ENCODE measurements around the gene STAT5A.
"Not testable (repeated sequence)": the region's sequence is repeated elsewhere in the genome, so short reads cannot be mapped to it uniquely, and the experiment has no call there.

GRCh38 chr17:42240863-42241262, 47.4 kb upstream of the STAT5A start:
- TF ChIP-seq, protein P1, sequence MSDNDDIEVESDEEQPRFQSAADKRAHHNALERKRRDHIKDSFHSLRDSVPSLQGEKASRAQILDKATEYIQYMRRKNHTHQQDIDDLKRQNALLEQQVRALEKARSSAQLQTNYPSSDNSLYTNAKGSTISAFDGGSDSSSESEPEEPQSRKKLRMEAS (IDR thresholded peaks at IDR 0.05; ENCODE audit: low read depth), result not testable (repeated sequence)
- TF ChIP-seq, protein P2, sequence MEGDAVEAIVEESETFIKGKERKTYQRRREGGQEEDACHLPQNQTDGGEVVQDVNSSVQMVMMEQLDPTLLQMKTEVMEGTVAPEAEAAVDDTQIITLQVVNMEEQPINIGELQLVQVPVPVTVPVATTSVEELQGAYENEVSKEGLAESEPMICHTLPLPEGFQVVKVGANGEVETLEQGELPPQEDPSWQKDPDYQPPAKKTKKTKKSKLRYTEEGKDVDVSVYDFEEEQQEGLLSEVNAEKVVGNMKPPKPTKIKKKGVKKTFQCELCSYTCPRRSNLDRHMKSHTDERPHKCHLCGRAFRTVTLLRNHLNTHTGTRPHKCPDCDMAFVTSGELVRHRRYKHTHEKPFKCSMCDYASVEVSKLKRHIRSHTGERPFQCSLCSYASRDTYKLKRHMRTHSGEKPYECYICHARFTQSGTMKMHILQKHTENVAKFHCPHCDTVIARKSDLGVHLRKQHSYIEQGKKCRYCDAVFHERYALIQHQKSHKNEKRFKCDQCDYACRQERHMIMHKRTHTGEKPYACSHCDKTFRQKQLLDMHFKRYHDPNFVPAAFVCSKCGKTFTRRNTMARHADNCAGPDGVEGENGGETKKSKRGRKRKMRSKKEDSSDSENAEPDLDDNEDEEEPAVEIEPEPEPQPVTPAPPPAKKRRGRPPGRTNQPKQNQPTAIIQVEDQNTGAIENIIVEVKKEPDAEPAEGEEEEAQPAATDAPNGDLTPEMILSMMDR (IDR thresholded peaks at IDR 0.05), result not testable (repeated sequence)
- not testable (repeated sequence) for TF ChIP-seq ZBTB33 (IDR thresholded peaks at IDR 0.05; ENCODE audit: borderline replicate concordance, low read depth); JUND (IDR thresholded peaks at IDR 0.05)
